Erythroblast (primary cell): Measurements from ENCODE around the gene XPA.

ENCODE experiments used
- DNase-seq, 2 experiments: peaks; one replicate each; lab custom pipeline; 2025; lab: John Stamatoyannopoulos, UW
- GATA1 ChIP-seq: IDR thresholded peaks from 2 replicates; pipeline ENCODE4 v1.6.1; 2011; ENCODE audit warnings: low read depth, mild to moderate bottlenecking, control low read depth, low read length, moderate library complexity
- POLR2A ChIP-seq: IDR thresholded peaks from 2 replicates; pipeline ENCODE4 v1.6.1; 2011; ENCODE audit warnings: mild to moderate bottlenecking, low read length

The XPA gene

DNA sequence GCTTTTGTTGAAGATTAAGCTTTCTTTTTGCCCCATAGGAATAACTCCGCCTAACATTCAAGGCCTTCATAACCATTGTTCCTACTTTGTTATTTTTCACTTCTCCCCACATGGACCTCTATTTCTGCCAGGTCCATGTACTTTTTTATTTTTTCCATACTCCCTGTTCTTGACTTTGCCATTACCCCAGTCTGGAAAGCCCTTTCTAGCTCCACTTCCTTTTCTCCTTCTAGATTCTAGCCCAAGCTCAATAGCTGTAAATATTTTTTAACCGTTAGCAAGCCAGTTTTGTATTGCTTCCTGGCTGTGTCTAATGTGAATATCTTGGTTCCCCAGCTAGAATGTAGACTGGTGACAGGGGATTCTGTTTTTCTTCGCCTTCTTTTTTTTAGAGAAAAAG is 37.4 kb downstream of the XPA start:
- no peak for TF ChIP-seq POLR2A
- no peak for TF ChIP-seq GATA1
- no peak for DNase-seq

DNA sequence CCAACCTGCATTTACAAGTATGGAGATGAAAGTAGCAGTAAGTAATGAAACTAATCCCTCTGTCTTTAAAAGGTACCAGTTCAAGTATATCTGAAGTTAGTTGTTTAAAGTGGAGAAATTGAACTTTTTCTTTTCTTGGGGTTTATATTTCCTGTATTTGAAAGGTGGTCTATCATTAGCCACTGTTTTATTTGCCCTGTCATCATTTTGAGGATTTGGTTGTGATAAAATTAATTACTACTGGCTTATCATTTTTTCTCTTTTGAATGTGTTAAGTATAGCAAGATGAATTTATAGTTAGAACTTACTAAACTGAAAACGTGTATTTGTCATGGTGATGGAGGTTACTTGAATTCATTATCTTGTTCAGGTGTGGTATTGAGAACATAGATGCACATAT is 38.4 kb downstream of the XPA start:
- TF ChIP-seq POLR2A: no peak
- no peak for TF ChIP-seq GATA1
- DNase-seq: no peak

DNA sequence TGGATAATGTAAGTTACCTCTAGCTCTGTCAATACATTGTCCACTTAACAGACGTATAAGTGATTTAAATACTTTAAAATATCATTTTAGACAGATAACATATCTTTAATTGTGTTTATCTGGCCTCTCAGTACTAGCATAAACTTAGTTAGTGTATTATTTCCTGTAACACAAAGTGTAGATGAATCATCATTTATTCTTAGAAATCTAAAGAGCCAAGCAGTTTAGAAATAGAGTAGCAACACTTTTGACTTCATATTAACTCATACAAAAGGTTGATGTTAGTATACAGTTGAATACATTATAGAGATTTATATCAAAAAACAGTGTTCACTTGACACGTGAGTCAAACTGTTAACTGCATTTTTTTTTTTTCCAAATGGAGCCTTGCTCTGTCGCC is 45.5 kb downstream of the XPA start:
- no peak for DNase-seq
- TF ChIP-seq POLR2A (no peak), GATA1 (no peak)

DNA sequence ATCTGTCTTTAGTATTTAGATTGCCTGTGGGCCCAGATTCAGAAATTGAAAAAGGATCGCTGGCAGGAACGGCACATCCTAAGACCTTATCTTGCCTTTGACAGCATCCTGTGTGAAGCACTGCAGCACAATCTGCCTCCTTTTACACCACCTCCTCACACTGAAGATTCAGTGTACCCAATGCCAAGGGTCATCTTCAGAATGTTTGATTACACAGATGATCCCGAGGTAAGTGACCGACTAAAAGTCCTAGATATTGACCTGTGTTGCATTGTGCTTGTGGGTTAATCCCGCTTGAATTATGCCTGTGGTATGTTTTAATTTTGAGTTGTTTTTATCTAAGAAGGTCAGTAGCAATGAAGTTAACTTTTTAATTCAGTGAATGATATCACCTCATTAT is 49.1 kb downstream of the XPA start:
- DNase-seq: no peak
- no peak for TF ChIP-seq GATA1
- no peak for TF ChIP-seq POLR2A

DNA sequence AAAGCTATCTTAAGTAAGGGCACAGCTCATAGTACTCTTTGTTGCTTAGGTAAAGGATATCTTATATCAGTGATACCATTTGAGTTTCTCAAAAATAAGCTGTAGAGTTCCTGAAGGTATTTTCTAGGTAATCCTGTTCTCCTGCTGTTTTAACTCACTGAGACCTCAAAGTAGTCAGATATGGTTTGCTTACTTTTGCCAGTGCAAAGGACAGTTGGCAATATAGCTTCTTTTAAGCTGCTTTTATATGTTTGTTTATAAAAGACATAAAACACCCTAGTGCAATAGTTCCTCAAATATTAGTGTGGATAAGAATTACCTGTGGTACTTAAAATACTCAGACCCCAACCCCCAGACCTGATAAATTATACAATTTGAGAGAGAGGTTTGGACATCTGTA is 51.4 kb downstream of the XPA start:
- TF ChIP-seq GATA1: no peak
- no peak for TF ChIP-seq POLR2A
- DNase-seq: no peak

DNA sequence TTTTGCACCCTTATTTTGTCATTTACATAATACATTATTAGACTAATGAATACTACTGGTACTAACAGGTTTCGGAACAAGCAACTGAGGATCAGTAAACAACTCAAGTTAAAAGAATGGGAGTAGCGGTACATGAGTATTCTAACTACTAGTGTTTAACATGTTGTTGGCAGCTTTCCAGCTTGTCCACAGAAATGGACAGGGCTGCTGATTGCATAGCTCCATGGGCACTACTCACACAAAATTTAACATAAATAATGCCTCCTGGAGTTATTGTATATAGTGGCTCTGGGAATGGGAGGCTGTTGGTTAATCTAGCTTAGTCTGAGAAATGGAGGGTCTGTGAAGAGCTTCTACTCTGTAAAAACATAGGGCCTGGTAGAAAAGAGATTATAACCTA is 56.8 kb downstream of the XPA start:
- DNase-seq: peak; percentile 5 to 17
- TF ChIP-seq POLR2A (no peak), GATA1 (no peak)

DNA sequence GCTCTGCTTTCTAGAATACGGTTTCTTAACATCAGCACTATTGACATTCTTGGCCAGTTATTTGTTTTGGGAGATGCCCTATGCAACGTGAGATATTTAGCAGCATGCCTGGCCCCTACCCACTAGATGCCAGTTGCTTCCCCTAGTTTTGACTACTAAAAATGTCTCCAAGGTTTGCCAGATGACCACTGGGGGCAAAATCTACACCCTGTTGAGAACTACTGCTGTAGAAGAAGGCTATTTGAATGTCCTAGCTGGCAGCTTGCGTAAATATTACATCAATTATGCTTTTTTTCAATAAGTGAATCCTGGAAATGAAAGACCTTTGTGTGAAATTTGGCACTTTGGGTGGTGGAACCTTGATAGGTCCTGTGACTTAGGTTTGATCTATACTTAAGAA is 58.5 kb downstream of the XPA start:
- no peak for TF ChIP-seq POLR2A
- TF ChIP-seq GATA1: no peak

DNA sequence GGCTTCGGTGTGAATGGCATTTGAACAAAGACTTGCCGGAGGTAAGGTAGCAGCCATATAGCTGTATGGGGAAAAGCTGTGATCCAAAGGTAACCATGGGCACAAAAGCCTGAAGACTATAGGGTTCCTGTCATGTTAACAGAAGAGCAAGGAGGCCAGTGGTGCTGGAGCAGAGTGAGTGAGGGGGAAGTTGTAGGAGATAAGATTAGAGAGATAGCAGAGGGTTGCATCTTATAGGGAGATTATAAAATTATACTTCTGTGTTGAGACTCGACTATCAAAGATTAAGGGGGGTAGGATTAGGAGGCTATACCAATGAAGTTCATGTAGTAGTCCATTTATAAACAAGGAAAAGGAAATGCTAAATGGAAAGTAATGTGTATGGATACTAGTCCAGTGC is 60.2 kb downstream of the XPA start:
- DNase-seq: peak in 1 of 2 experiments; percentile 20
- TF ChIP-seq GATA1: no peak
- TF ChIP-seq POLR2A: no peak

More for the DNA sequence above, 58.5 kb downstream of the XPA start:
- DNase-seq: peak; percentile 12 to 13

DNA sequence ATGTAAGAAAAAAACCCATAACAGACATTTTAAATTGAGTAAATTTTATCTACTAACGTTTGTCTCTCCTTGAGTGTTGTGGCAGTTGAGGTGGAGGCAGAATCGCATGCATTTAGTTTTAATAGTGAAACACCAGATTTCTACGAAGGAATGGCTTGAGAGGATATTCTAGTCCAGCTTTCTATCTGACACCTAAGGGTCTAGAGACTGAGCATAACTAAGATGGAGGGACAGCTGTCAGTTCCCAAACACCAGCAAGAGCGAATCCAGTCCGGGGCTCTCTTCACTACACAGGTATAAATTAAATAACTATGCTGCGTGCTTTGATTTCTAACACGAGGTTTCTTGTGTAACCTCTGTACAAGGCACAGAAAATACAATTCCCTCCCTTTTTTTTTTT is 62.1 kb downstream of the XPA start:
- TF ChIP-seq GATA1 (no peak), POLR2A (no peak)
- no peak for DNase-seq

DNA sequence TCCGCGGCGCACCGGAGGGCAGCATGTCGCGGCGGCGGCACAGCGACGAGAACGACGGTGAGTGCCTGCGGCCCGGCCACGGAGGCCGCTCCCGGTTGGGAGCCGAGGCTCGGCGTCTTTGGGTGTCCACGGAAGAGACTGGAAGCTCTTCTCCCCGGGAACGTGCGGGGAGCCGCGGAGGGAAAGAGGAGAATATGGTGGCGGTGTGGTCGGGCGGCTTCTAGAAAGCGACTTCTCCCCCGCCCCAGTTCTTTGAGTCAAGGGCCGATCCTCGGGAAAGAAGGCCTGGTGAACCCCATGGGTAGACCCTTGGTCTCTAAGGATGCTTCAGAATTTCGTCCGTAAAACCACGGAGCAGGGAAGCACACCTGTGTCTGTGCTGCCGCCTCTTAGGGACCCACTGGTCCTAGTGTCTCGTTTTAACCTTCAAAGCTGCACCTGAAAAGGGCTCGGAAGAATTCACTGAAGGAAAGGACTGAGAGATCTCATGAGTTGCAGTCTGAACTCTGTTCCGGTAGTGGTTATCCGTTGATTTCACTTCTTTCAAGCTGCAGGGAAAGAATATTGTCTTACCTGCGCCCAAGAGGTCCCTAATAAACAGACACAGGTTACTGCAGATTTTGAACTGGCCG is 63.2 kb downstream of the XPA start:
- peak; percentile 51 to 66 for DNase-seq
- TF ChIP-seq GATA1 (no peak), POLR2A (no peak)

DNA sequence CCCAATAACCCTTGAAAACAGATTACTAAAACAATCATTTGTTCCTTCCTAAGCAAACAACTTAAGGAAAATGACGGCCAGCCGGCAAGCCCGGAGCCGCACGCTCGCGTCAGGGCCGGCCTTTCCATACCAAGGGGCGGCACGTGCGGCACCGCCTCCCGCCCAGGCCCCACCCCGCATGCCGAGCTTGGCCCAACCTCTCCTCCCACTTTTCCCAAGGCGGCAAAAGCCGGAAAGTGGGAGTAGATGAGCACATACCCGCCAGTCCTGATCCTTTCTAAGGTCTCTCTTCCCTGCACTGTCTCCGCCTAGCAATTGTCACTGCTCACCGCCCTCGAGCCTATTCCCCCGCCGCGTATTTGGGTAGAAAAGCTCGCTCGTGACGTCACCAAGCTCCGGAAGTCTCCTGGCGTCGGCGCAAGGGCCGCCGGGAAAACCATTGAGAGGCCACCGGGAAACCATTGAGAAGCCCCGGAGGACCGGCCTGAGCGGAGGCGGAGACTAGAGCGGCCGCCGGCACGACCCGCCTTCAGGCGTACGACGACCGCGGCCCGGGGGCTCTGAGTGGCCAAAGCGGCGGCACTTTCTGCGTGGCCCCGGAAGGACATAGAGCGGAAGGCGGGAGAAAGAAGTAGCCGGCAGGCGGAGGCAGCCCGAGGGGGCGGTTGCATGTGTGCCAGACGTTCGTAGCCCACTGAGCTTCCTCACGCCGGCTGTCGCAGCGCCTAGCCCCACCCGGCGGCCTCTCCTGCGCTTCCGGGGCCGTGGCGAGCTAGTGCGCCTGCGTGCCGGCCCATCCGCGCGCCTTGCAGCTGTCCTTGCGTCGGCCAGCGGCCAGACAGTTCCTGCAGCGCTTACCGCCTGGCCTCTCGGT is 63.9 kb downstream of the XPA start, which contains the start of the genes NCBP1 and TSTD2:
Gene NCBP1 (plus strand): TSS at position 837 of the 874 bp plus-strand sequence. CDS start 61 bp downstream, outside the sequence.
Gene TSTD2 (minus strand): TSS at position 384 of the 874 bp plus-strand sequence. CDS start 5,806 bp downstream, outside the sequence.
- DNase-seq: peak; percentile 99
- TF ChIP-seq GATA1 (no peak), POLR2A (peak; percentile 82)

DNA sequence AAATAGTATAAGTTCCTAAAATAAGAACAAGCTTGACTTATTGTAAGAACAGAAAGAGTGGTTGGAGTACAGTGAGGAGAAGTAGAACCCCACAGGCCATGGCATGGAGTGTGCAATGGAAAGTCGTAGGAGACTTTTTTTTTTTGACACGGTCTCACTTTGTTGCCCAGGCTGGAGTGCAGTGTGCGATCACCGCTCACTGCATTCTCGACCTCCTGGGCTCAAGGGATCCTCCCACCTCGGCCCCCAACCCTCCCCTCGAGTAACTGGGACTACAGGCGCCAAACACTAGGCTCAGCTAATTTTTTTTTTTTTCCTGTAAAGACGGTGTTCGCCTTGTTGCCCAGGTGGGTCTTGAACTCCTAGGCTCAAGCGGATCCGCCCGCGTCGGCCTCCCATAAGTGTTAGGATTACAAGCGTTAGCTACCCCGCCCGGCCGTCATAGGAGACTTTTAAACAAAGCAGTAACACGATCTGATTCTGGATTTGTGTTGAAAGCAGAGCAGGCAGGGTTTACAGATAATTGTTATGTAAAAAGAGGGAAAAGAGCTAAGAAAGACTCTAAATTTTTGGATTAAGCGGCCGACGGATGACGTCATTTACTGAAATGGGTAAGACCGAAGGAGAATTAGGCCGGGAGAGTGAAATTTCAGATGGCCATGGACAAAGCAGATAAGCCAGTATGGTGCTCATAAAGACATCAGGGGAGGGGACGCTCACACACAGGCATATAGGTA is 64.7 kb downstream of the XPA start:
- TF ChIP-seq POLR2A: no peak
- no peak for TF ChIP-seq GATA1
- DNase-seq: peak; percentile 93 to 95

DNA sequence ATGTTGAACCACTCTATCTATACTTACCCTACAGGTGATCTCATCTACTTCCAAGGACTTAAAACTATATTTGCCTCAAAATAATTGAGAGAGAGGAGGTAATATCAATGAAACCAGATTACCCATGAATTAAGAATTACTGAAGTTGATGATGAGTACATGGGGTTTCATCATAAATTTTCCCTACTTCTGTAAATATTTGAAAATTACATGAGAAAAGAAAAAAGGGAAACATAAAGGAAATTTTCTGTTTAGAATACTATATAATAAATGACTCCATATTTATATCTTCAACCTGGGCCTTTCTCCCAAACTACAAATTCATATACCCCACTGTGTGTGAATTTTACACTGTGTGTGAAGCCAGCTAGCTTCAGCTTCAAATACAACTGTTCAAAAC is 66.5 kb downstream of the XPA start:
- no peak for DNase-seq
- TF ChIP-seq GATA1 (no peak), POLR2A (no peak)
